Caco-2 (cell line): ENCODE measurements around the gene SULT1A4. TPM values are rescaled to one million over a fixed set of nuclear protein-coding genes. Genes with fewer than 3 reads are reported as not detected.
A peak's percentile ranks its signal among the peaks of the same experiment; 100 is the strongest.
"Not testable (repeated sequence)": the region's sequence is repeated elsewhere in the genome, so short reads cannot be mapped to it uniquely, and the experiment has no call there.

Experiments
- BruUV-seq: library from RNA; stranded (reverse); fragments of 400-500 nt; replicated peaks from 2 replicates; lab custom pipeline; 2021; lab: Mats Ljungman, UMichigan
- CTCF ChIA-PET: fragments of 300-600 bp; sonication (Branson Sonifier 250); formaldehyde crosslinking; loops from one replicate; lab custom pipeline; 2022; ENCODE audit warnings: antibody characterized with exemption; lab: Charles Lee
- POLR2A ChIA-PET: fragments of 300-600 bp; sonication (Branson Sonifier 250); formaldehyde crosslinking; loops from one replicate; lab custom pipeline; 2022; ENCODE audit warnings: antibody characterized with exemption; lab: Charles Lee
- DNase-seq, 2 experiments: peaks; one replicate each; pipeline versions ENCODE4 v3.0.0 to v3.0.0-alpha.2; 2020 to 2022
- H3K27me3 ChIP-seq: replicated peaks from 2 replicates; pipeline ENCODE4 v1.6.0; 2011; ENCODE audit warnings: low read length; ENCODE audit not compliant: control insufficient read depth, insufficient read depth
- H3K36me3 ChIP-seq: 2 replicates; pipeline ENCODE4 v1.5.1; 2011; ENCODE audit warnings: low read length; ENCODE audit not compliant: control insufficient read depth, insufficient read depth
- H3K4me1 ChIP-seq: fragments of 250-450 bp; sonication (Bioruptor Pico); 2 replicates; pipeline ENCODE4 v1.5.1; 2020; ENCODE audit warnings: mild to moderate bottlenecking
- H3K4me3 ChIP-seq: 2 replicates; pipeline ENCODE4 v1.5.1; 2011; ENCODE audit warnings: low read depth, mild to moderate bottlenecking, control low read depth, low read length
- H3K9me3 ChIP-seq: fragments of 250-450 bp; sonication (Bioruptor Pico); 2 replicates; pipeline ENCODE4 v1.5.1; 2020; ENCODE audit warnings: mild to moderate bottlenecking, moderate library complexity
- H3K27ac Mint-ChIP-seq: one replicate; pipeline ENCODE4 v1.8.0; 2022; ENCODE audit warnings: mixed read lengths; ENCODE audit not compliant: unreplicated experiment
- H3K27me3 Mint-ChIP-seq: one replicate; pipeline ENCODE4 v1.8.0; 2022; ENCODE audit warnings: mixed read lengths; ENCODE audit not compliant: insufficient read depth, unreplicated experiment
- H3K36me3 Mint-ChIP-seq: one replicate; pipeline ENCODE4 v1.8.0; 2022; ENCODE audit warnings: mild to moderate bottlenecking, mixed read lengths; ENCODE audit not compliant: insufficient read depth, unreplicated experiment
- H3K4me1 Mint-ChIP-seq: one replicate; pipeline ENCODE4 v1.8.0; 2022; ENCODE audit warnings: low read depth, mixed read lengths; ENCODE audit not compliant: unreplicated experiment
- H3K4me3 Mint-ChIP-seq: one replicate; pipeline ENCODE4 v1.8.0; 2022; ENCODE audit warnings: mild to moderate bottlenecking, moderate library complexity, mixed read lengths; ENCODE audit not compliant: unreplicated experiment
- H3K9me3 Mint-ChIP-seq: one replicate; pipeline ENCODE4 v1.8.0; 2022; ENCODE audit warnings: mixed read lengths; ENCODE audit not compliant: unreplicated experiment
- intact Hi-C: fragments of 100-400 bp; cut with micrococcal nuclease; formaldehyde crosslinking; loops from one replicate; pipeline ENCODE4 v1.10.0; 2022; ENCODE audit not compliant: unreplicated experiment
- total RNA-seq: library from RNA; stranded (reverse); gene quantifications from 2 replicates; pipeline ENCODE4 v1.2.3, GENCODE V29; 2022

The SULT1A4 gene
- total RNA-seq, 1 experiment from 2014 or later = 5.6 TPM

DNA sequence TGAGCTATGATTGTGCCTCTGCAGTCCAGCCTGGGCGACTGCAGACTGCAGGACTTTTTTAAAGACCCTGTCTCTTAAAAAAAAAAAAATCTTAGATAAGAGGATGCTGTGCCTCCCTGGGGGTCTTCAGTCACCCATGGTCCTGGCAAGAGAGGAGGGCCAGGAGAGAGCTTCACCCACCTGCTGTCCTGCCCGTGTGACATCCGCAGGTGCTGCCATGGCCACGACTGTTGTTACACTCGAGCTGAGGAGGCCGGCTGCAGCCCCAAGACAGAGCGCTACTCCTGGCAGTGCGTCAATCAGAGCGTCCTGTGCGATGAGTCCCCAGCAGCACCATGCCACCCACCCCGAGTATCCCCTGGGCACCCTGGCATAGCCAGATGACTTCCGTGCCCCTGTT, 22.6 kb downstream of the SULT1A4 start:
- H3K9me3 Mint-ChIP-seq, POLR2A ChIA-PET, H3K4me3 Mint-ChIP-seq, CTCF ChIA-PET, H3K9me3 ChIP-seq, H3K27me3 ChIP-seq, H3K4me1 Mint-ChIP-seq, intact Hi-C loops, H3K36me3 Mint-ChIP-seq, BruUV-seq, H3K27ac Mint-ChIP-seq, H3K27me3 Mint-ChIP-seq, H3K4me1 ChIP-seq, H3K36me3 ChIP-seq, H3K4me3 ChIP-seq: not testable (repeated sequence)
- peak in 1 of 2 experiments; percentile 26 for DNase-seq

DNA sequence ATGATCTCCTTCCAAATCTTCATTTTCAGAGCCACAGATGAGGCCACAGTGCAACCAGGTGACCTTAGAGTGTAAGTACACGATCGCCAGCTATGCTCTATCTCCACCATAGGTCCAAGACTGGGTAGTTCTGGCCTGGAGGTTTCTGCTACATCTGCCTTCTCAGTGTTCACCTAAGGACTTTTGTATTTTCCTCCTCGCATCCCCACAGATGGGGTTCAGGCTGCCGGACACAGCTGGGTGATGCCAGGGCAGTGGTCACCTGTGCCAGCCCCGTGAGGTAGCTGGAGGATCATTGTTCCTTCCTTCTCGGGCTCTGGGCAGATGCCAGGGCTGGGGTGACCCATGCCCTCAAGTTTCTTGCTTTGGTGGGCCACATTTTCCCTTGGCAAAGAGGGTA, 46.6 kb downstream of the SULT1A4 start, which contains the start of gene NPIPB12:
Gene NPIPB12 (minus strand): TSS at position 101 of the 400 bp plus-strand sequence.
- H3K4me1 Mint-ChIP-seq, H3K9me3 Mint-ChIP-seq, DNase-seq, intact Hi-C loops, H3K4me3 Mint-ChIP-seq, H3K27me3 Mint-ChIP-seq, H3K36me3 ChIP-seq, H3K4me1 ChIP-seq, H3K36me3 Mint-ChIP-seq, H3K4me3 ChIP-seq, H3K27me3 ChIP-seq, H3K9me3 ChIP-seq, CTCF ChIA-PET, BruUV-seq, POLR2A ChIA-PET, H3K27ac Mint-ChIP-seq: not testable (repeated sequence)

Other genes with a start within 250 kb of the SULT1A4 start
- 0.73 and 0.81 TPM in 2 replicates for gene NPIPB11, start 53.2 kb upstream of the SULT1A4 start, total RNA-seq
- gene BOLA2, start 5.6 kb upstream of the SULT1A4 start, total RNA-seq = 4.6 and 5.6 TPM in 2 replicates
- gene SLX1B, start 5.4 kb upstream of the SULT1A4 start, total RNA-seq = 17.9 and 21.7 TPM in 2 replicates
- 53.1 and 66.2 TPM in 2 replicates for gene NPIPB12, start 46.5 kb downstream of the SULT1A4 start, total RNA-seq
- not detected in 2 replicates for gene SPN, start 203.3 kb downstream of the SULT1A4 start, total RNA-seq
- 176 and 178 TPM in 2 replicates for gene QPRT, start 219.3 kb downstream of the SULT1A4 start, total RNA-seq